ENCODE measurements around the gene PDK1.
"Not testable (repeated sequence)": the region's sequence is repeated elsewhere in the genome, so short reads cannot be mapped to it uniquely, and the experiment has no call there.

The PDK1 gene

DNA sequence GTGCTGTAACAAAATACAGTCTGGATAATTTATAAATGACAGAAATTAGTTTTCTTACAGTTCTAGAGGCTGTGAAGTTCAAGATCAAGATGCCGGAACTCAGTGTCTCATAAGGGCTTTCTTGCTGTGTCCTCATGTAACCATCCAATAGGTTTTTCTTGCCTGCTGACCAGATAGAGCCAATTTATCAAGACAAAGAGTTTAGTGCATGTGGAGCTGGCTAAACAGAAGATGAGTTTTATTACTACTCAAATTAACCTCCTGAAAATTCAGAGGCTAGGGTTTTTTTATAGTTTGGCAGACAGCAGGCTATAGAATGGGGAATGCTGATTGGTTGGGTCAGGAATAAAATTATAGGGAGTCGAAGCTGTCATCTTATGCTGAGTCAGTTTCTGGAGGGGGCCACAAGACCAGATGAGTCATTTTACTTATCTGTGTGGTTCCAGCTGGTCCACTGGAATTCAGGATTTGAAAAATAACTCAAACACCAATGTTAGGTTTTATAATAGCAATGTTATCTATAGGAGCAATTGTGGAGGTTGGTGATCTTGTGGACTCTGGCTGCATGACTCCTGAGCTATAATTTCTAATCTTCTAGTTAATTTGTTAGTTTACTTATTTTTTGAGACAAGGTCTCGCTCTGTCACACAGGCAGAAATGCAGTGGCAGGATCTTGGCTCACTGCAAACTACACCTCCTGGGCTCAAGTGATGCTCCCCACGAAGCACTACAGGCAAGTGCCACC is 3.2 kb upstream of the PDK1 start:
- DNase-seq (ENCODE audit: low read depth in 1 of 2, low spot score in 1 of 2): no peak

- no peak for DNase-seq (ENCODE audit: low read depth in 1 of 2, low spot score in 1 of 2)
These were observed 1.3 kb upstream of the PDK1 start for GRCh38 chr2:172554352-172555271.

GRCh38 chr2:172555272-172555521 is 693 bp upstream of the PDK1 start:
- DNase-seq (ENCODE audit: low read depth in 1 of 2, low spot score in 1 of 2): no peak

GRCh38 chr2:172556284-172557033 is 569 bp downstream of the PDK1 start:
- DNase-seq (ENCODE audit: low read depth in 1 of 2, low spot score in 1 of 2): peak; percentile 22 to 46

DNA sequence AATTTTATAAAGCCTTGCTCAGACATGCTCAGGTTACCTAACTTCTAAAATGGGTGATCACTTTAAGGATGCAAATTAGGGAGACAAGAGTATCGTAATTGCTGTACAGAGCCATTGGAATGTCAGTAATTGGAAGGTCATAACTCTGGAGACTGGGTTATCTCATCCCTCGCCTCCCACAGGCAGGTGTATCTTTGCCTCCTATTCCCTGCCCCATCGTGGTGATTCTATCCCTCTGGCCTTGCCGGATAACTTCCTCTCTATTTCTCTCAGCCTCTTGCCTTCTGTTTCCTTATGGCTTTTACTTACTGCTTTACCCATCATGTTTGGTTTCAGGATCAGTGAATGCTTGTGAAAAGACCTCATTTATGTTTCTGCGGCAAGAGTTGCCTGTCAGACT is 2.5 kb downstream of the PDK1 start:
- no peak for DNase-seq (ENCODE audit: low read depth in 1 of 2, low spot score in 1 of 2)

DNA sequence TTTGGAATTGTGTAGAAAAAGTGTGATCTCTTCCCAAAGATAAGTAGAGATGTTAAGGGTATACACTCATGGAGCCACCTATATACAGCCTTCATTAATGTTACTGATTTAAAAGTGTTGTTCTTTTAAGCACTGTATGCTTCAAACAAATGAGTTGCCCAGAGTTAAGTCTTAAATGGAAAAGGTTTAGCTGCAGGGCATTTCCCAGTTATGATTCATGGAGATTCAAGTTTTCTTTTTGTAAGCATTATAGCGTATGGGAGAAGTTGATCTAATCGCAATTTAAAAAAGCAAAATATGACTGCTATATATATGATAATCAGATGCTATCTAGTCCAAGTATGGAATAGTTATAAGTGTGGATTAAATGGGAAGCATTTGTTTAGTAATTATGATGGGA is 4.8 kb downstream of the PDK1 start:
- no peak for DNase-seq (ENCODE audit: low read depth in 1 of 2, low spot score in 1 of 2)

DNA sequence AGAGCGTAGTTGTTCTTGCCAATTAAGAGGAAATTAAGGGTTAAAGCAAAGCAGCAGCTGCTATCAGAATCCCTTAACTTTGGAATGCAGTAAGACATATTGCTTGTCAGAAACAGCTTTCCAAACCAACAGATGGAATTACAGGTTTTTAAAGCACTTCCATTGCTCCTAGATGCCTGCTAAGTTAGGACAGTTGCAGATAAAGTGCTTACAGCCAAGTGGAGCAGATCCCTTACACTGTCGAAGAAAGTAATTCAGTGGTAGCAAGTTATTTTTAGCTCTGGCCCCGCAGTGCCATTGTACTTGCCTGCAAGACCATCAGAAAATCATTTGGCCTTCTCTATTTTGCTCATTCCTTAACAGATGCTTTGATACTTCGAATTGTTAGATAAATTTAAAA is 5.4 kb downstream of the PDK1 start:
- DNase-seq (ENCODE audit: low read depth in 1 of 2, low spot score in 1 of 2): no peak

- no peak for DNase-seq (ENCODE audit: low read depth in 1 of 2, low spot score in 1 of 2)
These were observed 6.4 kb downstream of the PDK1 start for GRCh38 chr2:172562298-172562697.

GRCh38 chr2:172564376-172564775 is 8.5 kb downstream of the PDK1 start:
- no peak for DNase-seq (ENCODE audit: low read depth in 1 of 2, low spot score in 1 of 2)

DNA sequence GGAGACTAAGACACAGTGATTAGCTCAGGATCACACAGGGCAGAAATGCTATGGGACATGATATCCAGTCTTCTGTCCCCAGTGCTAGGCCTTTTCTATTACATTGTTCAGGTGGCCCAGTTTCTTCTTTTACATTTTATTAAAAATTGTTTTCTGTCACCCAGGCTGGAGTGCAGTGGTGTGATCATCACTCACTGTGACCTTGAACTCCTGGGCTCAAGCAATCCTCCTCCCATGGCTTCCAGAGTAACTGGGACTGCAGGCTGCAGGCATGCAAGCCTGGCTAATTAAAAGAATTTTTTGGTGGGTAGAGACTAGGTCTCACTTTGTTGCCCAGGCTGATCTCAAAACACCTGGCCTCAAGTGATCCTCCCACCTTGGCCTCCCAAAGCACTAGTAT is 15.4 kb downstream of the PDK1 start:
- DNase-seq (ENCODE audit: low read depth in 1 of 2, low spot score in 1 of 2): no peak

- DNase-seq (ENCODE audit: low read depth in 1 of 2, low spot score in 1 of 2): no peak
These were observed 17.1 kb downstream of the PDK1 start for GRCh38 chr2:172572981-172573380.

DNA sequence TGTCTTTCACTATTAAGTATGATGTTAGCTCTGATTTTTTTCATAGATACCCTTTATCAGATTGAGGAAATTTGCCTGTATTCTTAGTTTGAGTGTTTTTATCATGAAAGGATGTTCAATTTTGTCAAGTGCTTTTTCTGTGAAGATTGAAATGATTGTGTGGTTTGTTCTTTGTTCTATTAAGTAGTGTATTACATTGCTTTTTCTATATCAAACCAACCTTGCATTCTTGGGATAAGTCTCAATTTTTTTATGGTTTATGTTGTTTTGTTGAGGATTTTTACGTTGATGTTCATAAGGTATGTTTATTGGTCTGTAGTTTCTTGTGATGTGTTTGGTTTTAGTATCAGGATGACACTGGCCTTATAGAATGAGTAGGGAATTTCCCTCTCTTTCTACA is 19.1 kb downstream of the PDK1 start:
- no peak for DNase-seq (ENCODE audit: low read depth in 1 of 2, low spot score in 1 of 2)

DNA sequence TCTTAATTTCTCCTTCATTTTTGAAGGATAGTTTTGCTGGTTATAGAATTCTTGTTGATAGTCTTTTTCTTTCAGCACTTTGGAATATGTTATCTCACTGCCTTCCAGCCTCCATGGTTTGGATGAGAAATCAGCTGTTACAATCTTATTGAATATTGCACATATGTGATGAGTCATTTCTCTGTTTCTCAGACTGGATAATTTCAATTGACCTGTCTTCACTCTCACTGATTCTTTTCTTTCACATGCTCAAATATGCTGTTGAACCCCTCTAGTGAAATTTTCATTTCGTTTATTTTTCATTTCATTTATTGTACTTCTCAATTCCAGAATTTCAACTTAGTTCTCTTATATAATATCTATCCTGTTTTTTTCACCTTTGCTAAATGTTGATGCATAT is 22.2 kb downstream of the PDK1 start:
- no peak for DNase-seq (ENCODE audit: low read depth in 1 of 2, low spot score in 1 of 2)

DNA sequence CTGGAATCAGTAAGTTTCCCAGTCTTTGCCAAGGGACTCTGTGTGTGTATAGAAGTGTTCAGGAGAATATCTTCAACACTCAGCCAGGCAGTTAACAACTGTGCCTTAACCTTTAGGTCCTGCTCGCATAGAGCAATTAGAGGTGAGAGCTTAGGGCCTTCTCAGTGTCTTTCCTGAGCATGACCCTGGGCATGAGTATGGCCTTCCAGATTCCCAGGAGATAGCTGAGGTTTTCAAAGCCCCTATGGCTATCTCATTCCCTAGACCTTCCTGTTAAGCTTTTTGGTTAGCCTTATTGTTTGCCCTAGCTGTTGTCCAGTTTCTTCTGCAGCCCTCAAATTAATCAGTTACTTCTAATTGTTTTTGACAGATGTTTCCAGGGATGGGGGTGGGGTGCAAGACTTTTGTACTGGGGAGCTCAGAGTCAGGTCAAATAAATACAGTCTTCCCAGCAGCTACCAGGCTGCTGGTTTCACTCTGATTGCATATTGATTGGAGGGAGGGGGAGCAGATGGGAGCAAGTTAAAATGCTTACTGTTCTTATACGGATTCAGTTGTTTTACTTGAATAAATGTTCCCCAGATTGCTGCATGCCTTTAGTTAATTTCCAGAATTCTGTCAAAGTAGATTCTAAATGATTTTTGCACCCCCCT is 23.1 kb downstream of the PDK1 start:
- DNase-seq (ENCODE audit: low read depth in 1 of 2, low spot score in 1 of 2): no peak

- DNase-seq (ENCODE audit: low read depth in 1 of 2, low spot score in 1 of 2): no peak
These were observed 24.7 kb downstream of the PDK1 start for GRCh38 chr2:172580544-172580943.

- DNase-seq (ENCODE audit: low read depth in 1 of 2, low spot score in 1 of 2): no peak
These were observed 26.8 kb downstream of the PDK1 start for GRCh38 chr2:172582656-172583055.

GRCh38 chr2:172586245-172586891 is 30.5 kb downstream of the PDK1 start:
- DNase-seq (ENCODE audit: low read depth in 1 of 2, low spot score in 1 of 2): no peak

GRCh38 chr2:172587231-172587630 is 31.3 kb downstream of the PDK1 start:
- DNase-seq (ENCODE audit: low read depth in 1 of 2, low spot score in 1 of 2): not testable (repeated sequence)

DNA sequence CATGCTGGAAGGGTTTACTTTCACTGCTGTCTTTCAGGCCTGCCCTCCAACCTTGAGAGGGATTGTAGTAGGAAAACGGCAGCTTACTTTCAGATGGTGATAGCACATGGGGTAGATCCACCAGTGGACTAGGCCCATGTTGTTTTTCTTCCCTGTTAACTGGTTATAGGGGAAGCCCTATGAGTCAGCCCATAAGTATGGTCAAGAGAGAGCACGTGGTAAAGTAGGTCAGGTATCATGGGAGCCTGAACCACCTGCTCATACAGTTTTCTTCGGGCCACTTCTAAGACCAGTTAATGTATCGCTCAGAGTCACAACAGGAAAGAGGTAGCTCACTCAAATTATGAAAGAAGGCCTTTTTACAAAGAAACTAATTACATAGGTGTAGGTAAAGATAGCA is 33.0 kb downstream of the PDK1 start:
- DNase-seq (ENCODE audit: low read depth in 1 of 2, low spot score in 1 of 2): no peak

- not testable (repeated sequence) for DNase-seq (ENCODE audit: low read depth in 1 of 2, low spot score in 1 of 2)
These were observed 35.5 kb downstream of the PDK1 start for GRCh38 chr2:172591386-172591785.

GRCh38 chr2:172592190-172592589 is 36.3 kb downstream of the PDK1 start:
- DNase-seq (ENCODE audit: low read depth in 1 of 2, low spot score in 1 of 2): not testable (repeated sequence)
